Stimulated activated memory B cell treated with anti-CD40 and anti-IgM and Interleukin-4, amounts not matched to agents 10 μg/mL and 1 μg/mL and 100 μg/mL, for 72 hours (primary cell): ENCODE measurements around the gene DOK1.
A peak's percentile ranks its signal among the peaks of the same experiment; 100 is the strongest.
"Not testable (repeated sequence)": the region's sequence is repeated elsewhere in the genome, so short reads cannot be mapped to it uniquely, and the experiment has no call there.

Experiments
- ATAC-seq: fragments of 150-1000 bp; cut with Tn5 transposase; 2 replicates; pipeline ENCODE4 v1.10.0; 2021
- H3K27ac Mint-ChIP-seq: one replicate; pipeline ENCODE4 v1.8.0; 2022; ENCODE audit warnings: mild to moderate bottlenecking, mixed read lengths
- H3K27me3 Mint-ChIP-seq: one replicate; pipeline ENCODE4 v1.8.0; 2022; ENCODE audit warnings: mixed read lengths
- H3K36me3 Mint-ChIP-seq: one replicate; pipeline ENCODE4 v1.8.0; 2022; ENCODE audit warnings: mixed read lengths
- H3K4me1 Mint-ChIP-seq: one replicate; pipeline ENCODE4 v1.8.0; 2022; ENCODE audit warnings: mixed read lengths
- H3K4me3 Mint-ChIP-seq: one replicate; pipeline ENCODE4 v1.8.0; 2022; ENCODE audit warnings: mild to moderate bottlenecking, moderate library complexity, mixed read lengths
- H3K9me3 Mint-ChIP-seq: one replicate; pipeline ENCODE4 v1.8.0; 2022; ENCODE audit warnings: mixed read lengths

Gene DOK1

GRCh38 chr2:74551942-74552913 lies 2.3 kb upstream of the DOK1 start:
- H3K27ac Mint-ChIP-seq, result peak overlapping the region; percentile 80
- peaks cover 60% of the 10 kb centered on the region for H3K4me1 Mint-ChIP-seq
- H3K36me3 Mint-ChIP-seq, result peaks cover 6% of the 10 kb centered on the region
- H3K4me3 Mint-ChIP-seq, result peak overlapping the region; percentile 64
- ATAC-seq, result peak; percentile 34
- H3K27me3 Mint-ChIP-seq, result peaks cover 13% of the 10 kb centered on the region
- no peaks in the 10 kb centered on the region for H3K9me3 Mint-ChIP-seq

DNA sequence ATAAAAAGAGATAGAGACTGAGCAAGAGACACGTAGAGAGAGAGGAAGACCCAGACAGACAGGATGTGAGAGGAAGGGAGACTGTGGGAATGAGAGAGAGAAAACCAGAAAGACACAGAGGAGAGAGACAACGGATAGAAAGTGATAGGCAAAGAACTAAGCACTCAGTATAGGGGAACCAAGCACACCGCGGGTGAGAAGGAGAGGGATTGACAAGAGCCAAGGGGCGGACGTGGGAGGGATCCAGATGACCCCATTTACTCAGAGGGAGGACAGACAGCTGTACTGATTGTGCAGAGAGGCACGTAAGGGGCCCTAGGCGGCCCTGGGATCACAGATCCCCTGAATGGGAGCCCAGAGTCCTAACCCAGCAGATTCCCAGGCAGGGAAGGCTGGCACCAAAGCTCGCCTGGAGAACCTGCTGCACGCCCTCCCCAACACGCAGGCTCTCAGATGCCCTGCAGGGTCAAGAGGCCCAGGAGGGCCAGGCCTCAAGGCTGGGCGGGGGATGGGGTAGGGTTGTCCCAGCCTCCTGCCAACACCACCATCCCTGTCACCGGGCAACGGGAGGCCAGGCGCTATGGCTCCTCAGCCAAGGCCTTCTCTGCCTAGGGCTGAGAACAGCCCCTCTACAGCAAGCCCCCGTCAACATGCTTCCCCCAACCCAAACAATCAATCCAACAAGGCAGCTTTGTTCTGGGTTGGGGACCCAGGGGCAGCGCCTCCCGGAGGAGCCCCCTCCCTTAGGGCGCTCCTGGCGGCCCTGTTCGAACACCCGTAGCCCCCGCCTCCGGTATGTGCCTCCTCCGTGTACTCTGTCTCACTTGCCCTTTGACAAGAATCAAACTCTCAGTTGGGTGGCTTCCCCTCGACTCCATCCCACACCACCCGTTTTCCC lies 1.4 kb upstream of the DOK1 start:
- no peak for ATAC-seq
- H3K4me3 Mint-ChIP-seq, result peak overlapping the region; percentile 69

GRCh38 chr2:74554820-74555531 lies 456 bp downstream of the DOK1 start:
- Mint-ChIP-seq H3K27me3 (peaks cover 5% of the 10 kb centered on the region), H3K4me1 (peaks cover 46% of the 10 kb centered on the region), H3K36me3 (peaks cover 8% of the 10 kb centered on the region), H3K27ac (peak overlapping the region; percentile 79), H3K9me3 (no peaks in the 10 kb centered on the region), H3K4me3 (peak overlapping the region; percentile 94)
- peak; percentile 74 for ATAC-seq

More for the DNA sequence above, 1.4 kb upstream of the DOK1 start:
- peak overlapping the region; percentile 80 for H3K27ac Mint-ChIP-seq
- H3K36me3 Mint-ChIP-seq, result peaks cover 8% of the 10 kb centered on the region
- peaks cover 58% of the 10 kb centered on the region for H3K4me1 Mint-ChIP-seq
- no peaks in the 10 kb centered on the region for H3K9me3 Mint-ChIP-seq
- peaks cover 13% of the 10 kb centered on the region for H3K27me3 Mint-ChIP-seq

DNA sequence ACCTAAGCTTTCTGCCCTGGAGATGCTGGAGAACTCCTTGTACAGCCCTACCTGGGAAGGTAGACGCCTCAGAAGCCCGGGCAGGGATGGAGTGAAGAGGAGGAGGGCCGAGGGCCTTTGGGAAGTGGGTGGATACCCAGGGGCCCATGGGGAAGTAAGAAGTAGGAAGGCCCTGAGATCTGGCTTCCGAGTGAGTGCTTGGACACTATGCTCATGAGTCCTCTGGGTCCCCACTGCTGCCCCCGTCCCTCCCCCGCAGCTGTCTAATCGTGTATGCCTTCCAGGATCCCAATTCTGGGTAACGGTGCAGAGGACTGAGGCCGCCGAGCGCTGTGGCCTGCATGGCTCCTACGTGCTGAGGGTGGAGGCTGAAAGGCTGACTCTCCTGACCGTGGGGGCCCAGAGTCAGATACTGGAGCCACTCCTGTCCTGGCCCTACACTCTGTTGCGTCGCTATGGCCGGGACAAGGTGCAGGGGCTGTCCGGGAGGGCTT lies 1.1 kb downstream of the DOK1 start:
- Mint-ChIP-seq H3K4me3 (peak overlapping the region; percentile 94), H3K4me1 (peaks cover 44% of the 10 kb centered on the region), H3K36me3 (peaks cover 8% of the 10 kb centered on the region), H3K27ac (peak overlapping the region; percentile 79), H3K9me3 (no peaks in the 10 kb centered on the region), H3K27me3 (no peaks in the 10 kb centered on the region)
- ATAC-seq, result no peak

DNA sequence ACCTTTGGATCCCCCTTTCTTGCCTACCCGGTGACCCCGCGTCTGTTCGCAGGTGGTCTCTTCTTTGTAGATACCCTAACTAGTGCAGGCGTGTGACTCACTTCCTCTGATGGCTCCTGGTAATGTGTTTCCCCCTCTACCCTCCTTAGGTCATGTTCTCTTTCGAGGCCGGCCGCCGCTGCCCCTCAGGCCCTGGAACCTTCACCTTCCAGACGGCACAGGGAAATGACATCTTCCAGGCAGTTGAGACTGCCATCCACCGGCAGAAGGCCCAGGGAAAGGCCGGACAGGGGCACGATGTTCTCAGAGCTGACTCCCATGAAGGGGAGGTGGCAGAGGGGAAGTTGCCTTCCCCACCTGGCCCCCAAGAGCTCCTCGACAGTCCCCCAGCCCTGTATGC lies 1.6 kb downstream of the DOK1 start:
- no peak overlapping the region for H3K27ac Mint-ChIP-seq
- H3K4me3 Mint-ChIP-seq, result peak overlapping the region; percentile 94
- H3K27me3 Mint-ChIP-seq, result no peaks in the 10 kb centered on the region
- H3K9me3 Mint-ChIP-seq, result no peaks in the 10 kb centered on the region
- no peak for ATAC-seq
- H3K36me3 Mint-ChIP-seq, result peaks cover 8% of the 10 kb centered on the region
- H3K4me1 Mint-ChIP-seq, result peaks cover 43% of the 10 kb centered on the region

- peaks cover 8% of the 10 kb centered on the region for H3K36me3 Mint-ChIP-seq
- no peak for ATAC-seq
- H3K4me1 Mint-ChIP-seq, result peaks cover 36% of the 10 kb centered on the region
- H3K27ac Mint-ChIP-seq, result no peak overlapping the region
- H3K4me3 Mint-ChIP-seq, result no peak overlapping the region
- no peaks in the 10 kb centered on the region for H3K27me3 Mint-ChIP-seq
- no peaks in the 10 kb centered on the region for H3K9me3 Mint-ChIP-seq
These were observed 2.4 kb downstream of the DOK1 start for GRCh38 chr2:74556831-74557370.

DNA sequence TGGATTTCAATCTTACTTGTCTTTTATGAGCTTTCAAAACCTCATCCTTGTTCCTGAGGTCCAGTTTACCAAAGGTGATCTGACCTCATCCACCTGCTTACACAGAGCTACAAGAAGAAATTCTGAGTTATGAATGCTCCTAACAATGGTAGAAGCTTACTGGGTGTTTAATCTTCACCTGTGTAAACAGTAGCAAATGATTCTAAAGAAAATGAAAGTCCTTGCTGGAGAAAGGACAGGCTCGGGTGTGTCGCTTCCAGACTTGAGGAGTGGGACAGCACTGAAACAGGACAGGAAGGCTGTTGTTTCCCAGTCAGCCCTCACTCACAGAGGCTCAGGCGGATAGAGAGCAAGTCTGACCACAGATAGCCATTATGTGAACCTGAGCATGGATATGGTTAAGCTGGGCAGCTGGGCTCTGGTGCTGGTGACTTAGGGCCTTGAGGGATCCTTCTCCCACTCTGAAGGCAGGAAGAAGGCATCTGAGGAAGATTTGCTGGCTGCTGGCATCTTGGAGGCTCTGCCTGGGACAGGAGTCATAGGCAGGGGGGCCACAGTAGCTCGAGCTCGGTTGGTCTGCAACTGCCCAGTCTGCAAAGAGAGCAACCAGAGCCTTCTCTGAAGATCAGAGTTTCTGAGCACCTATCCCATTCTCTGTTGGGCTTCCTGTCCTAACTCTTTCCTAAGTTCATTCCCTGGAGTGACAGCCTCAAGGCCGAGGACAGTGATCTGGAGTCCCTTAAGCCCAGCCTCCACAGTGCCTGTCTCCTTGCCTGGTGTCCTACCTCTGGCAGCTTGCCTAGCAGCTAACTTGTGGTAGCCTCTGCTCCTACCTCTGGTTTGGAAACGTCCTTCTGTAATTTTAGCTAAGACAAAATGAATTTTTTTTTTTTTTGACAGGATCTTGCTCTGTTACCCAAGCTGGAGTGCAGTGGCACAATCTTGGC lies 4.0 kb downstream of the DOK1 start:
- no peaks in the 10 kb centered on the region for H3K27me3 Mint-ChIP-seq

DNA sequence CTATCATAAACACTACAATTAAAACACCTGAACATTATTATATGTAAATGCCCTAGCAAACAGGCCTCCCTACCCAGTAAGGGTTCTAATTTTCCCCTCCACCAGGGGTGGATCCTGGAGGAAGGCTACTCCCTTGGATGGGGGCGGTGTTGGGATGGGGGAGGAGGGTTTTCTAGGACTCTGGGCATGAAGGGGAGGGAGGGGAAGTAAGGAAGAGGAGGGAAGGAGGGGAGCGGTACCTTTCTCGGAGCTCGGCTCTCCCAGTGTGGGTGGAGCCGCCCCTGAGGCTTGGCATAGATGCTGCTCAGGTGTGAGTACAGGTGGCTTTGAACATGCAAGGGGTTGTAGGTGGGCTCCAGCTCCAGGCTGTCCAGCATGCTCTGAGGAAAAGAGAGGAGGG lies 5.4 kb downstream of the DOK1 start:
- Mint-ChIP-seq H3K36me3 (peaks cover 8% of the 10 kb centered on the region), H3K4me3 (no peak overlapping the region), H3K9me3 (no peaks in the 10 kb centered on the region), H3K27ac (no peak overlapping the region), H3K4me1 (peaks cover 17% of the 10 kb centered on the region), H3K27me3 (no peaks in the 10 kb centered on the region)
- ATAC-seq, result no peak

More for the DNA sequence above, 4.0 kb downstream of the DOK1 start:
- Mint-ChIP-seq H3K4me3 (no peak overlapping the region), H3K36me3 (peaks cover 8% of the 10 kb centered on the region), H3K9me3 (no peaks in the 10 kb centered on the region), H3K27ac (no peak overlapping the region), H3K4me1 (peaks cover 20% of the 10 kb centered on the region)
- no peak for ATAC-seq

GRCh38 chr2:74560591-74560990 lies 6.1 kb downstream of the DOK1 start:
- peaks cover 12% of the 10 kb centered on the region for H3K4me1 Mint-ChIP-seq
- H3K4me3 Mint-ChIP-seq, result no peak overlapping the region
- no peak overlapping the region for H3K27ac Mint-ChIP-seq
- no peaks in the 10 kb centered on the region for H3K27me3 Mint-ChIP-seq
- no peak for ATAC-seq
- peaks cover 8% of the 10 kb centered on the region for H3K36me3 Mint-ChIP-seq
- H3K9me3 Mint-ChIP-seq, result no peaks in the 10 kb centered on the region

DNA sequence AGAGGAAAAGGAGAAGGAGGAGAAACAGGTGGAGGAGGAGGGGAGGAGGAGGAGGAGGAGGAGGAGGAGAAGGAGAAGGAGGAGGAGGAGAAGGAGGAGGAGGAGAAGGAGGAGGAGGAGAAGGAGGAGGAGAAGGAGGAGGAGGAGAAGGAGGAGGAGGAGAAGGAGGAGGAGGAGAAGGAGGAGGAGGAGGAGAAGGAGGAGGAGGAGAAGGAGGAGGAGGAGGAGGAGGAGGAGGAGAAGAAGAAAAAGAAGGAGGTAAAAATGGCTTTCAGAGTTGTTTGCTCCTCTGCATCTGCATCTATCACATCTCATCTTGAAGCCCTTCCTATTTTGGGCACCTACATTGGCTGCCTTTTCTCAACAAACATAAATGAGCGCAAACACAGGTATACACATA lies 6.5 kb downstream of the DOK1 start:
- not testable (repeated sequence) for H3K27me3 Mint-ChIP-seq, ATAC-seq, H3K9me3 Mint-ChIP-seq, H3K36me3 Mint-ChIP-seq, H3K27ac Mint-ChIP-seq, H3K4me3 Mint-ChIP-seq
- peaks cover 12% of the 10 kb centered on the region for H3K4me1 Mint-ChIP-seq

DNA sequence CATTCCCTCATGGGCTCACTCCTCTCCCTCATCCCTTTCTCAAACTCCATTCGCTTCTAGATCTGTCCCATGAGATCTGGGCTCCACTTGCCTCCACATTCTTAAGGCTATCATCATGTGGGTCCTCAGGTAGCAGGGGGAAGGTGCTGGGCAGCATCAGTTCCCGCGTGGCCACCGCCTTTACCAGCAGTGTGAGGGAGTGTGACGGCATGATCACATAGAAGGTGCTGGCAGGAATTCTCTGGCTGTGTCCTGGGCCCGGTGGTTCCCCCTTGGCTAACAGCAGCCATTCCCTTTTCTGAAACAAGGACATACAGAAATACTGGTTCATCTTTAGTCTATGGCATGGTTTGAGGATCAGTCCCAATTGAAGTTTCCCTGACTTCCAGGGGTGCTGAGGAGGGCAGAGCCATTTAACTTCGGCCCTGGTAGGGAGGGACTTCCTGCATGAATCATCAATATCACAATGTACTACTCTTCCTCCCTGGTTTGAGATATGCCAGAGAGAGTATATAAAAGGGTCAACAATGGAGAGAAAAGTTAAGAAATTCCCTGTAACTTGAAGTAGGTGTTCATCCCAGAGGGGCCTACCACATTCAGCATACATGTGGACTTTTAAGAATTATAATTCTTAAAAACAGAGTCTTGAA lies 7.7 kb downstream of the DOK1 start:
- Mint-ChIP-seq H3K27me3 (no peaks in the 10 kb centered on the region), H3K36me3 (peaks cover 2% of the 10 kb centered on the region), H3K4me1 (peaks cover 12% of the 10 kb centered on the region), H3K4me3 (no peak overlapping the region), H3K9me3 (no peaks in the 10 kb centered on the region), H3K27ac (no peak overlapping the region)
- ATAC-seq, result no peak

- Mint-ChIP-seq H3K27ac (no peak overlapping the region), H3K9me3 (no peaks in the 10 kb centered on the region), H3K4me1 (peaks cover 12% of the 10 kb centered on the region), H3K36me3 (no peaks in the 10 kb centered on the region), H3K4me3 (no peak overlapping the region), H3K27me3 (no peaks in the 10 kb centered on the region)
- no peak for ATAC-seq
These were observed 9.7 kb downstream of the DOK1 start for GRCh38 chr2:74564222-74564621.

DNA sequence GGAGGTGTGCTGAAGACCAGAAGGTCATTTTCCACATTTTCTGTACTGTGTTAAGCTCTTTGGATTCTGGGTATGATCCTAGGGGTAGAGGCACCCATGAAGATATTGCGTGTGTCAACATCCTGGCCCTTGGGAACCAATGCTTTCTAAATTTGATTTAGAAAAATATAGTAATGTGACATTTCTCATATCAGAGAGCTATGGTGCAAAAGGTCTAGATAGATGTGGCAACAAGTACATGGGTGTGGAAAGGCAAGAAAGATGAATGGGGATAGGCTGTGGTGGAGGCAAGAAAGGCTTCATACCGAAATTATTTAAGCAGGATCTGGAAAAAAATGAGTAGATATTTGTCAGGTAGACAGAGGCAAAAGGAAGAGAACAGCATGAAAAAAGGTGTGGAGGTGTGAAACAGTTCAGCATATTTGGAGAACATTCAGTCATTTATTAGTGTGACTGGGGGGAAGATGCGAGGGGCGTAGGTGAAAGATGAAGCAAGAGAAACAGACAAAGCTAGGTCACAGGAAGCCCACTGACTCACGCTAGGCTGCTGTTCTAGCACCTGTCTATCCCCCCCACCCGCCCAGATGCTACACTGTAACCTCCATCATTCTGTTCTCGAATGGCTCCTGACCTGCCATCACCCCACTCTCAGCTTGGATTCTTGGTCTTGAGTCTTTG lies 11.7 kb downstream of the DOK1 start:
- peaks cover 12% of the 10 kb centered on the region for H3K4me1 Mint-ChIP-seq
- no peaks in the 10 kb centered on the region for H3K9me3 Mint-ChIP-seq
- no peak overlapping the region for H3K27ac Mint-ChIP-seq
- no peaks in the 10 kb centered on the region for H3K27me3 Mint-ChIP-seq
- no peak for ATAC-seq
- no peaks in the 10 kb centered on the region for H3K36me3 Mint-ChIP-seq
- no peak overlapping the region for H3K4me3 Mint-ChIP-seq
